ENCODE data around the gene PARPBP. TPM values are rescaled to one million over a fixed set of nuclear protein-coding genes. Genes with fewer than 3 reads are reported as not detected.

The PARPBP gene
- total and polyA plus RNA-seq, 2 of the 13 experiments (the other 11 are each of a cell fraction or from before 2014, with no cell fraction given) = 6.7 to 28.4 TPM

- TF ChIP-seq, protein P1, sequence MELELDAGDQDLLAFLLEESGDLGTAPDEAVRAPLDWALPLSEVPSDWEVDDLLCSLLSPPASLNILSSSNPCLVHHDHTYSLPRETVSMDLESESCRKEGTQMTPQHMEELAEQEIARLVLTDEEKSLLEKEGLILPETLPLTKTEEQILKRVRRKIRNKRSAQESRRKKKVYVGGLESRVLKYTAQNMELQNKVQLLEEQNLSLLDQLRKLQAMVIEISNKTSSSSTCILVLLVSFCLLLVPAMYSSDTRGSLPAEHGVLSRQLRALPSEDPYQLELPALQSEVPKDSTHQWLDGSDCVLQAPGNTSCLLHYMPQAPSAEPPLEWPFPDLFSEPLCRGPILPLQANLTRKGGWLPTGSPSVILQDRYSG (CRISPR knock-in tag; IDR thresholded peaks at IDR 0.05) = no peak
- TF ChIP-seq ZNF326 (CRISPR knock-in tag; IDR thresholded peaks at IDR 0.05; ENCODE audit: borderline replicate concordance) (no peak), RBM39 (IDR thresholded peaks at IDR 0.05; ENCODE audit: low read depth, low read length, poor library complexity, severe bottlenecking) (peak; percentile 80), FLYWCH1 (CRISPR knock-in tag; IDR thresholded peaks at IDR 0.05) (no peak), DNMT3B (CRISPR knock-in tag; conservative IDR thresholded peaks at IDR 0.05) (no peak), KLF11 (CRISPR knock-in tag; IDR thresholded peaks at IDR 0.05) (no peak), NCOR1 (IDR thresholded peaks at IDR 0.05; ENCODE audit: borderline replicate concordance, low read length) (no peak), RCOR2 (CRISPR knock-in tag; IDR thresholded peaks at IDR 0.05) (no peak), ARNTL (CRISPR knock-in tag; IDR thresholded peaks at IDR 0.05) (0 out of 2 replicates have a peak, but pooled peaks have one; percentile 19), ZNF3 (CRISPR knock-in tag; IDR thresholded peaks at IDR 0.05) (0 out of 2 replicates have a peak, but pooled peaks have one; percentile 47), RNF219 (CRISPR knock-in tag; IDR thresholded peaks at IDR 0.05) (no peak), MED1 (CRISPR knock-in tag; IDR thresholded peaks at IDR 0.05) (peak; percentile 54), SIX4 (CRISPR knock-in tag; IDR thresholded peaks at IDR 0.05) (no peak), TAF15 (IDR thresholded peaks at IDR 0.05; ENCODE audit: low read depth, low read length, poor library complexity, severe bottlenecking) (no peak), HHEX (CRISPR knock-in tag; IDR thresholded peaks at IDR 0.05) (no peak), ZNF44 (CRISPR knock-in tag; IDR thresholded peaks at IDR 0.05) (no peak), ZFYVE20 (CRISPR knock-in tag; IDR thresholded peaks at IDR 0.05; ENCODE audit: borderline replicate concordance, low read depth) (no peak), MAFG (CRISPR knock-in tag; IDR thresholded peaks at IDR 0.05) (no peak)
- TF ChIP-seq, protein P2, sequence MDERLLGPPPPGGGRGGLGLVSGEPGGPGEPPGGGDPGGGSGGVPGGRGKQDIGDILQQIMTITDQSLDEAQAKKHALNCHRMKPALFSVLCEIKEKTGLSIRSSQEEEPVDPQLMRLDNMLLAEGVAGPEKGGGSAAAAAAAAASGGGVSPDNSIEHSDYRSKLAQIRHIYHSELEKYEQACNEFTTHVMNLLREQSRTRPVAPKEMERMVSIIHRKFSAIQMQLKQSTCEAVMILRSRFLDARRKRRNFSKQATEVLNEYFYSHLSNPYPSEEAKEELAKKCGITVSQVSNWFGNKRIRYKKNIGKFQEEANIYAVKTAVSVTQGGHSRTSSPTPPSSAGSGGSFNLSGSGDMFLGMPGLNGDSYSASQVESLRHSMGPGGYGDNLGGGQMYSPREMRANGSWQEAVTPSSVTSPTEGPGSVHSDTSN (CRISPR knock-in tag; IDR thresholded peaks at IDR 0.05) = no peak
- TF ChIP-seq, protein P3, sequence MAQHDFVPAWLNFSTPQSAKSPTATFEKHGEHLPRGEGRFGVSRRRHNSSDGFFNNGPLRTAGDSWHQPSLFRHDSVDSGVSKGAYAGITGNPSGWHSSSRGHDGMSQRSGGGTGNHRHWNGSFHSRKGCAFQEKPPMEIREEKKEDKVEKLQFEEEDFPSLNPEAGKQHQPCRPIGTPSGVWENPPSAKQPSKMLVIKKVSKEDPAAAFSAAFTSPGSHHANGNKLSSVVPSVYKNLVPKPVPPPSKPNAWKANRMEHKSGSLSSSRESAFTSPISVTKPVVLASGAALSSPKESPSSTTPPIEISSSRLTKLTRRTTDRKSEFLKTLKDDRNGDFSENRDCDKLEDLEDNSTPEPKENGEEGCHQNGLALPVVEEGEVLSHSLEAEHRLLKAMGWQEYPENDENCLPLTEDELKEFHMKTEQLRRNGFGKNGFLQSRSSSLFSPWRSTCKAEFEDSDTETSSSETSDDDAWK (CRISPR knock-in tag; IDR thresholded peaks at IDR 0.05) = no peak
- TF ChIP-seq, protein P4, sequence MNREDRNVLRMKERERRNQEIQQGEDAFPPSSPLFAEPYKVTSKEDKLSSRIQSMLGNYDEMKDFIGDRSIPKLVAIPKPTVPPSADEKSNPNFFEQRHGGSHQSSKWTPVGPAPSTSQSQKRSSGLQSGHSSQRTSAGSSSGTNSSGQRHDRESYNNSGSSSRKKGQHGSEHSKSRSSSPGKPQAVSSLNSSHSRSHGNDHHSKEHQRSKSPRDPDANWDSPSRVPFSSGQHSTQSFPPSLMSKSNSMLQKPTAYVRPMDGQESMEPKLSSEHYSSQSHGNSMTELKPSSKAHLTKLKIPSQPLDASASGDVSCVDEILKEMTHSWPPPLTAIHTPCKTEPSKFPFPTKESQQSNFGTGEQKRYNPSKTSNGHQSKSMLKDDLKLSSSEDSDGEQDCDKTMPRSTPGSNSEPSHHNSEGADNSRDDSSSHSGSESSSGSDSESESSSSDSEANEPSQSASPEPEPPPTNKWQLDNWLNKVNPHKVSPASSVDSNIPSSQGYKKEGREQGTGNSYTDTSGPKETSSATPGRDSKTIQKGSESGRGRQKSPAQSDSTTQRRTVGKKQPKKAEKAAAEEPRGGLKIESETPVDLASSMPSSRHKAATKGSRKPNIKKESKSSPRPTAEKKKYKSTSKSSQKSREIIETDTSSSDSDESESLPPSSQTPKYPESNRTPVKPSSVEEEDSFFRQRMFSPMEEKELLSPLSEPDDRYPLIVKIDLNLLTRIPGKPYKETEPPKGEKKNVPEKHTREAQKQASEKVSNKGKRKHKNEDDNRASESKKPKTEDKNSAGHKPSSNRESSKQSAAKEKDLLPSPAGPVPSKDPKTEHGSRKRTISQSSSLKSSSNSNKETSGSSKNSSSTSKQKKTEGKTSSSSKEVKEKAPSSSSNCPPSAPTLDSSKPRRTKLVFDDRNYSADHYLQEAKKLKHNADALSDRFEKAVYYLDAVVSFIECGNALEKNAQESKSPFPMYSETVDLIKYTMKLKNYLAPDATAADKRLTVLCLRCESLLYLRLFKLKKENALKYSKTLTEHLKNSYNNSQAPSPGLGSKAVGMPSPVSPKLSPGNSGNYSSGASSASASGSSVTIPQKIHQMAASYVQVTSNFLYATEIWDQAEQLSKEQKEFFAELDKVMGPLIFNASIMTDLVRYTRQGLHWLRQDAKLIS (CRISPR knock-in tag; IDR thresholded peaks at IDR 0.05) = peak; percentile 57; the same call in 1 of the 2 replicates
These were observed at the start of gene PARPBP, which contains the start of gene NUP37 (continued) for GRCh38 chr12:102119674-102120563.
